GM21825 (cell line): ENCODE measurements around the gene STON2.
"Not testable (repeated sequence)": the region's sequence is repeated elsewhere in the genome, so short reads cannot be mapped to it uniquely, and the experiment has no call there.

Source experiments
- ATAC-seq: cut with Tn5 transposase; IDR thresholded peaks from one replicate; pipeline ENCODE4 v1.9.1; 2021; ENCODE audit warnings: mild to moderate bottlenecking, moderate library complexity; ENCODE audit not compliant: unreplicated experiment

The STON2 gene

GRCh38 chr14:81400202-81400678 lies at the start of gene STON2:
STON2 (minus strand) TSS chr14:81400324; CDS start chr14:81398382, 1,942 bp downstream.
- no peak for ATAC-seq

GRCh38 chr14:81449576-81449975 lies 49.5 kb upstream of the STON2 start:
- no peak for ATAC-seq

- no peak for ATAC-seq
Observed at GRCh38 chr14:81449114-81449513, 49.0 kb upstream of the STON2 start.

GRCh38 chr14:81447021-81447764 lies 47.1 kb upstream of the STON2 start:
- no peak for ATAC-seq

- ATAC-seq = no peak
Observed at GRCh38 chr14:81446279-81447007, 46.3 kb upstream of the STON2 start.

- ATAC-seq = no peak
Observed at GRCh38 chr14:81441626-81442134, 41.6 kb upstream of the STON2 start.

- no peak for ATAC-seq
Observed at GRCh38 chr14:81440041-81440440, 39.9 kb upstream of the STON2 start.

GRCh38 chr14:81437244-81437643 lies 37.1 kb upstream of the STON2 start:
- ATAC-seq = no peak

- ATAC-seq = peak; percentile 77
Observed at GRCh38 chr14:81436296-81437138, 36.4 kb upstream of the STON2 start.

GRCh38 chr14:81435391-81436295 lies 35.5 kb upstream of the STON2 start:
- ATAC-seq = peak; percentile 50

- ATAC-seq = no peak
Observed at GRCh38 chr14:81435048-81435390, 34.9 kb upstream of the STON2 start.

GRCh38 chr14:81434230-81434629 lies 34.1 kb upstream of the STON2 start:
- no peak for ATAC-seq

- no peak for ATAC-seq
Observed at GRCh38 chr14:81433378-81433777, 33.3 kb upstream of the STON2 start.

- no peak for ATAC-seq
Observed at GRCh38 chr14:81432219-81432661, 32.1 kb upstream of the STON2 start.

- ATAC-seq = no peak
Observed at GRCh38 chr14:81430235-81430634, 30.1 kb upstream of the STON2 start.

- ATAC-seq = not testable (repeated sequence)
Observed at GRCh38 chr14:81429749-81430148, 29.6 kb upstream of the STON2 start.

- no peak for ATAC-seq
Observed at GRCh38 chr14:81429028-81429427, 28.9 kb upstream of the STON2 start.

- no peak for ATAC-seq
Observed at GRCh38 chr14:81427348-81428058, 27.4 kb upstream of the STON2 start.

- ATAC-seq = no peak
Observed at GRCh38 chr14:81423504-81423903, 23.4 kb upstream of the STON2 start.
